HepG2 (cell line): ENCODE measurements around the gene C20orf202. TPM values are rescaled to one million over a fixed set of nuclear protein-coding genes. Genes with fewer than 3 reads are reported as not detected.

ENCODE experiments used
- ARNTL ChIP-seq: sonication (generic); formaldehyde crosslinking; IDR thresholded peaks from 2 replicates; pipeline ENCODE4 v1.4.0; 2020; ENCODE audit warnings: mild to moderate bottlenecking, missing genetic modification reagents
- CENPT ChIP-seq: sonication (generic); formaldehyde crosslinking; IDR thresholded peaks from 2 replicates; pipeline ENCODE4 v1.8.0; 2022; ENCODE audit warnings: low read depth, mild to moderate bottlenecking, moderate library complexity, missing genetic modification reagents
- GATAD2A ChIP-seq: IDR thresholded peaks from 2 replicates; pipeline ENCODE4 v1.6.1; 2016
- HMG20A ChIP-seq: IDR thresholded peaks from 2 replicates; pipeline ENCODE4 v1.6.1; 2016; ENCODE audit warnings: borderline replicate concordance
- KDM1A ChIP-seq: IDR thresholded peaks from 2 replicates; pipeline ENCODE4 v1.6.1; 2016; ENCODE audit warnings: missing compliant biosample characterization
- MYC ChIP-seq: sonication (generic); formaldehyde crosslinking; IDR thresholded peaks from 2 replicates; pipeline ENCODE4 v1.9.0; 2021; ENCODE audit warnings: missing genetic modification reagents, borderline replicate concordance
- NR2F1 ChIP-seq, 2 experiments: fragments of 450-650 bp in 1 of 2; formaldehyde crosslinking in 1 of 2; IDR thresholded peaks; 2 replicates each; pipeline versions ENCODE4 v1.5.0 to v1.6.1; 2016 to 2020; ENCODE audit warnings: mild to moderate bottlenecking in 1 of 2, missing compliant biosample characterization in 1 of 2, missing genetic modification reagents in 1 of 2, moderate library complexity in 1 of 2
- SAFB2 ChIP-seq: sonication (generic); formaldehyde crosslinking; IDR thresholded peaks from 2 replicates; pipeline ENCODE4 v1.5.1; 2020; ENCODE audit warnings: missing genetic modification reagents, low read depth, mild to moderate bottlenecking, borderline replicate concordance
- SALL1 ChIP-seq: sonication (generic); formaldehyde crosslinking; IDR thresholded peaks from 2 replicates; pipeline ENCODE4 v1.8.0; 2022; ENCODE audit warnings: mild to moderate bottlenecking, missing genetic modification reagents
- SIX4 ChIP-seq: sonication (generic); formaldehyde crosslinking; IDR thresholded peaks from 2 replicates; pipeline ENCODE4 v1.4.0; 2020; ENCODE audit warnings: missing genetic modification reagents
- SMAD9 ChIP-seq: sonication (generic); formaldehyde crosslinking; IDR thresholded peaks from 2 replicates; pipeline ENCODE4 v1.5.1; 2020; ENCODE audit warnings: mild to moderate bottlenecking, missing genetic modification reagents
- TRAFD1 ChIP-seq: sonication (generic); formaldehyde crosslinking; IDR thresholded peaks from 2 replicates; pipeline ENCODE4 v1.5.1; 2020; ENCODE audit warnings: missing genetic modification reagents, mild to moderate bottlenecking, borderline replicate concordance
- ZFP41 ChIP-seq: sonication (generic); formaldehyde crosslinking; IDR thresholded peaks from 2 replicates; pipeline ENCODE4 v1.4.0; 2020; ENCODE audit warnings: mild to moderate bottlenecking, missing genetic modification reagents, borderline replicate concordance
- ZNF329 ChIP-seq: sonication (generic); formaldehyde crosslinking; IDR thresholded peaks from 2 replicates; pipeline ENCODE4 v1.9.0; 2021; ENCODE audit warnings: low read depth, mild to moderate bottlenecking, missing genetic modification reagents
- ZNF432 ChIP-seq: sonication (generic); formaldehyde crosslinking; IDR thresholded peaks from 2 replicates; pipeline ENCODE4 v1.5.0; 2020; ENCODE audit warnings: missing genetic modification reagents, mild to moderate bottlenecking, borderline replicate concordance
- ZNF546 ChIP-seq: sonication (generic); formaldehyde crosslinking; conservative IDR thresholded peaks from 2 replicates; pipeline ENCODE4 v1.8.1; 2023; ENCODE audit warnings: mild to moderate bottlenecking, missing genetic modification reagents
- ZNF563 ChIP-seq: sonication (generic); formaldehyde crosslinking; IDR thresholded peaks from 2 replicates; pipeline ENCODE4 v1.8.0; 2022; ENCODE audit warnings: mild to moderate bottlenecking, moderate library complexity, missing genetic modification reagents
- ZNF614 ChIP-seq: IDR thresholded peaks from 2 replicates; pipeline ENCODE4 v1.6.1; 2018; ENCODE audit warnings: missing biosample characterization, missing genetic modification reagents, inconsistent platforms, borderline replicate concordance
- ZNF616 ChIP-seq: sonication (generic); formaldehyde crosslinking; IDR thresholded peaks from 2 replicates; pipeline ENCODE4 v1.5.0; 2020; ENCODE audit warnings: low read depth, mild to moderate bottlenecking, missing genetic modification reagents
- ZNF619 ChIP-seq: sonication (generic); formaldehyde crosslinking; IDR thresholded peaks from 2 replicates; pipeline ENCODE4 v1.4.0; 2020; ENCODE audit warnings: mild to moderate bottlenecking, missing genetic modification reagents
- ZNF678 ChIP-seq: sonication (generic); formaldehyde crosslinking; IDR thresholded peaks from 2 replicates; pipeline ENCODE4 v1.4.0; 2020; ENCODE audit warnings: mild to moderate bottlenecking, missing genetic modification reagents
- ZNF7 ChIP-seq: IDR thresholded peaks from 2 replicates; pipeline ENCODE4 v1.6.1; 2016; ENCODE audit warnings: missing biosample characterization, missing genetic modification reagents
- ZNF775 ChIP-seq: sonication (generic); formaldehyde crosslinking; IDR thresholded peaks from 2 replicates; pipeline ENCODE4 v1.4.0; 2020; ENCODE audit warnings: missing genetic modification reagents, mild to moderate bottlenecking, moderate library complexity, borderline replicate concordance
- polyA plus RNA-seq, 8 experiments: library from polyadenylated mRNA; depleted of rRNA in 3 of 8; stranded (reverse) in 7 of 8; unstranded in 1 of 8; fragments of >200 nt; fragmentation: Illumina TruSeq in 4 of 8; extraction: Trizol in 4 of 8; gene quantifications; 2 replicates each; pipeline versions ENCODE4 v1.2.1 to v1.2.3, GENCODE V29; 2011 to 2016; ENCODE audit warnings: low read depth in 4 of 8, missing spikeins in 1 of 8, mixed read lengths in 1 of 8; ENCODE audit not compliant: insufficient read depth in 1 of 8
- total RNA-seq, 5 experiments: library from RNA; depleted of rRNA; stranded (reverse); fragments of >200 nt; fragmentation: Illumina TruSeq; extraction: Trizol; gene quantifications; 2 replicates each; pipeline ENCODE4 v1.2.3, GENCODE V29; 2016; ENCODE audit warnings: low read depth in 1 of 5
- TF ChIP-seq, protein P1 (sequence below): IDR thresholded peaks from 2 replicates; pipeline ENCODE4 v1.6.1; 2016; ENCODE audit warnings: mild to moderate bottlenecking, missing biosample characterization, missing genetic modification reagents
- TF ChIP-seq, protein P2 (sequence below): sonication (generic); formaldehyde crosslinking; IDR thresholded peaks from 2 replicates; pipeline ENCODE4 v1.8.1; 2023; ENCODE audit warnings: missing genetic modification reagents, mild to moderate bottlenecking, borderline replicate concordance
- TF ChIP-seq, protein P3 (sequence below): sonication (generic); formaldehyde crosslinking; IDR thresholded peaks from 2 replicates; pipeline ENCODE4 v1.4.0; 2020; ENCODE audit warnings: missing genetic modification reagents

C20orf202 gene
- total and polyA plus RNA-seq, 2 of the 13 experiments (the other 11 are each of a cell fraction or from before 2014, with no cell fraction given), result 0.20 to 1.2 TPM

GRCh38 chr20:1186367-1186991 lies 16.8 kb upstream of the C20orf202 start (continued):
- TF ChIP-seq ZNF614 (peak; percentile 43; the same call in 1 of the 2 replicates), ZNF775 (no peak), MYC (0 out of 2 replicates have a peak, but pooled peaks have one; percentile 14), ZFP41 (CRISPR knock-in tag) (no peak), SIX4 (CRISPR knock-in tag) (0 out of 2 replicates have a peak, but pooled peaks have one; percentile 31), GATAD2A (no peak), HMG20A (CRISPR knock-in tag) (no peak), ZNF329 (CRISPR knock-in tag) (no peak), TRAFD1 (CRISPR knock-in tag) (no peak), SALL1 (CRISPR knock-in tag) (peak; percentile 51), ARNTL (CRISPR knock-in tag) (no peak), ZNF619 (CRISPR knock-in tag) (no peak), ZNF563 (CRISPR knock-in tag) (peak; percentile 32; the same call in 1 of the 2 replicates), SMAD9 (CRISPR knock-in tag) (no peak), KDM1A (no peak), ZNF7 (CRISPR knock-in tag) (no peak), ZNF616 (CRISPR knock-in tag) (0 out of 2 replicates have a peak, but pooled peaks have one; percentile 15), NR2F1 (CRISPR knock-in tag; IDR thresholded peaks at IDR 0.05) (0 out of 4 replicates have a peak, but pooled peaks of 1 of the 2 experiments have one; percentile 13), ZNF432 (CRISPR knock-in tag) (no peak), SAFB2 (no peak), ZNF546 (no peak), CENPT (CRISPR knock-in tag) (no peak), ZNF678 (CRISPR knock-in tag) (no peak)
- TF ChIP-seq, protein P1, sequence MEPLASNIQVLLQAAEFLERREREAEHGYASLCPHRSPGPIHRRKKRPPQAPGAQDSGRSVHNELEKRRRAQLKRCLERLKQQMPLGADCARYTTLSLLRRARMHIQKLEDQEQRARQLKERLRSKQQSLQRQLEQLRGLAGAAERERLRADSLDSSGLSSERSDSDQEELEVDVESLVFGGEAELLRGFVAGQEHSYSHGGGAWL (CRISPR knock-in tag), result peak; percentile 48; the same call in 1 of the 2 replicates
- TF ChIP-seq, protein P2, sequence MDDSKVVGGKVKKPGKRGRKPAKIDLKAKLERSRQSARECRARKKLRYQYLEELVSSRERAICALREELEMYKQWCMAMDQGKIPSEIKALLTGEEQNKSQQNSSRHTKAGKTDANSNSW (CRISPR knock-in tag), result no peak; the same call in 1 of the 2 replicates
- TF ChIP-seq, protein P3, sequence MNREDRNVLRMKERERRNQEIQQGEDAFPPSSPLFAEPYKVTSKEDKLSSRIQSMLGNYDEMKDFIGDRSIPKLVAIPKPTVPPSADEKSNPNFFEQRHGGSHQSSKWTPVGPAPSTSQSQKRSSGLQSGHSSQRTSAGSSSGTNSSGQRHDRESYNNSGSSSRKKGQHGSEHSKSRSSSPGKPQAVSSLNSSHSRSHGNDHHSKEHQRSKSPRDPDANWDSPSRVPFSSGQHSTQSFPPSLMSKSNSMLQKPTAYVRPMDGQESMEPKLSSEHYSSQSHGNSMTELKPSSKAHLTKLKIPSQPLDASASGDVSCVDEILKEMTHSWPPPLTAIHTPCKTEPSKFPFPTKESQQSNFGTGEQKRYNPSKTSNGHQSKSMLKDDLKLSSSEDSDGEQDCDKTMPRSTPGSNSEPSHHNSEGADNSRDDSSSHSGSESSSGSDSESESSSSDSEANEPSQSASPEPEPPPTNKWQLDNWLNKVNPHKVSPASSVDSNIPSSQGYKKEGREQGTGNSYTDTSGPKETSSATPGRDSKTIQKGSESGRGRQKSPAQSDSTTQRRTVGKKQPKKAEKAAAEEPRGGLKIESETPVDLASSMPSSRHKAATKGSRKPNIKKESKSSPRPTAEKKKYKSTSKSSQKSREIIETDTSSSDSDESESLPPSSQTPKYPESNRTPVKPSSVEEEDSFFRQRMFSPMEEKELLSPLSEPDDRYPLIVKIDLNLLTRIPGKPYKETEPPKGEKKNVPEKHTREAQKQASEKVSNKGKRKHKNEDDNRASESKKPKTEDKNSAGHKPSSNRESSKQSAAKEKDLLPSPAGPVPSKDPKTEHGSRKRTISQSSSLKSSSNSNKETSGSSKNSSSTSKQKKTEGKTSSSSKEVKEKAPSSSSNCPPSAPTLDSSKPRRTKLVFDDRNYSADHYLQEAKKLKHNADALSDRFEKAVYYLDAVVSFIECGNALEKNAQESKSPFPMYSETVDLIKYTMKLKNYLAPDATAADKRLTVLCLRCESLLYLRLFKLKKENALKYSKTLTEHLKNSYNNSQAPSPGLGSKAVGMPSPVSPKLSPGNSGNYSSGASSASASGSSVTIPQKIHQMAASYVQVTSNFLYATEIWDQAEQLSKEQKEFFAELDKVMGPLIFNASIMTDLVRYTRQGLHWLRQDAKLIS (CRISPR knock-in tag), result no peak
